Epithelial cell of esophagus (primary cell): ENCODE data around the gene L3MBTL1.

Experiments
- DNase-seq: peaks from one replicate; pipeline ENCODE4 v3.0.0; 2010; ENCODE audit warnings: low read depth
- H3K4me3 ChIP-seq: 2 replicates; pipeline ENCODE4 v1.5.1; 2011; ENCODE audit warnings: mild to moderate bottlenecking, low read length, control low read depth
- CTCF ChIP-seq: IDR thresholded peaks from 2 replicates; pipeline ENCODE4 v1.5.1; 2011; ENCODE audit warnings: low read depth, mild to moderate bottlenecking, low read length, control low read depth, inconsistent platforms; ENCODE audit not compliant: insufficient read depth; ENCODE audit errors: missing control alignments

The L3MBTL1 gene

GRCh38 chr20:43529457-43530153, 22.1 kb downstream of the L3MBTL1 start:
- no peak for TF ChIP-seq CTCF
- DNase-seq: no peak
- H3K4me3 ChIP-seq: no peak overlapping the region

GRCh38 chr20:43530321-43531090, 23.0 kb downstream of the L3MBTL1 start:
- no peak overlapping the region for H3K4me3 ChIP-seq
- no peak for TF ChIP-seq CTCF
- no peak for DNase-seq

GRCh38 chr20:43531091-43531443, 23.6 kb downstream of the L3MBTL1 start:
- TF ChIP-seq CTCF: no peak
- DNase-seq: no peak
- H3K4me3 ChIP-seq: no peak overlapping the region

GRCh38 chr20:43532416-43533055, 25.0 kb downstream of the L3MBTL1 start:
- no peak for DNase-seq
- no peak overlapping the region for H3K4me3 ChIP-seq
- no peak for TF ChIP-seq CTCF

- no peak overlapping the region for H3K4me3 ChIP-seq
- no peak for TF ChIP-seq CTCF
- peak; percentile 16 for DNase-seq
Measured at GRCh38 chr20:43533060-43533459, 25.6 kb downstream of the L3MBTL1 start.

- no peak for TF ChIP-seq CTCF
- no peak overlapping the region for H3K4me3 ChIP-seq
- DNase-seq: no peak
Measured at GRCh38 chr20:43534016-43534415, 26.5 kb downstream of the L3MBTL1 start.
